ENCODE results near the gene DCLK1.

Gene DCLK1

GRCh38 chr13:35768551-35768950 is 362.6 kb downstream of the DCLK1 start:
- H3K4me3 ChIP-seq (replicated peaks; ENCODE audit: low read depth, low read length) = no peak overlapping the region
- TF ChIP-seq, protein P1, sequence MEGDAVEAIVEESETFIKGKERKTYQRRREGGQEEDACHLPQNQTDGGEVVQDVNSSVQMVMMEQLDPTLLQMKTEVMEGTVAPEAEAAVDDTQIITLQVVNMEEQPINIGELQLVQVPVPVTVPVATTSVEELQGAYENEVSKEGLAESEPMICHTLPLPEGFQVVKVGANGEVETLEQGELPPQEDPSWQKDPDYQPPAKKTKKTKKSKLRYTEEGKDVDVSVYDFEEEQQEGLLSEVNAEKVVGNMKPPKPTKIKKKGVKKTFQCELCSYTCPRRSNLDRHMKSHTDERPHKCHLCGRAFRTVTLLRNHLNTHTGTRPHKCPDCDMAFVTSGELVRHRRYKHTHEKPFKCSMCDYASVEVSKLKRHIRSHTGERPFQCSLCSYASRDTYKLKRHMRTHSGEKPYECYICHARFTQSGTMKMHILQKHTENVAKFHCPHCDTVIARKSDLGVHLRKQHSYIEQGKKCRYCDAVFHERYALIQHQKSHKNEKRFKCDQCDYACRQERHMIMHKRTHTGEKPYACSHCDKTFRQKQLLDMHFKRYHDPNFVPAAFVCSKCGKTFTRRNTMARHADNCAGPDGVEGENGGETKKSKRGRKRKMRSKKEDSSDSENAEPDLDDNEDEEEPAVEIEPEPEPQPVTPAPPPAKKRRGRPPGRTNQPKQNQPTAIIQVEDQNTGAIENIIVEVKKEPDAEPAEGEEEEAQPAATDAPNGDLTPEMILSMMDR (IDR thresholded peaks at IDR 0.05; ENCODE audit: low read depth, low read length, missing control alignments) = no peak
- DNase-seq (ENCODE audit: extremely low read depth, low read depth) = no peak

DNA sequence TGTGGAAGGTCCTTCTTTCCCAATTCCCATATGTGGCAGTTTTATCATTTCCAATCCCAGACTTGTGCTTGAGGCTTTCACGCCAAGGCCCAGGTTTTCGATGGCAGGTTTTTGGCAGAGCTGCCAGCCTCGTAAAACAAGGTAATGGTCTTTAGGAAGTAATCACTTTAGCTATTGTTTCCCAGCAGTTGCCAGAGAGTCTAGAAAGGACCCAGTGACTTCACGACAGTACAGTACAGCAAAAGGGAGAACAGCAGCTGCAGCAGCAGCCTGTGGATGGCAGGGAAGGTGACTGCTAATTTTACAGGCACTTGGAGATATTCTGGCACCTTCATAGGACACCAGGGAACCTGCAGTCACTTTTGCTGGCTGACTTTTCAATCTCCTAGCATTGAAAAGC is 363.1 kb downstream of the DCLK1 start:
- TF ChIP-seq, protein P1 (IDR thresholded peaks at IDR 0.05; ENCODE audit: low read depth, low read length, missing control alignments) = no peak
- no peak overlapping the region for H3K4me3 ChIP-seq (replicated peaks; ENCODE audit: low read depth, low read length)
- DNase-seq (ENCODE audit: extremely low read depth, low read depth) = no peak

GRCh38 chr13:35767256-35767976 is 363.8 kb downstream of the DCLK1 start:
- no peak overlapping the region for H3K4me3 ChIP-seq (replicated peaks; ENCODE audit: low read depth, low read length)
- no peak for DNase-seq (ENCODE audit: extremely low read depth, low read depth)
- TF ChIP-seq, protein P1 (IDR thresholded peaks at IDR 0.05; ENCODE audit: low read depth, low read length, missing control alignments) = no peak

DNA sequence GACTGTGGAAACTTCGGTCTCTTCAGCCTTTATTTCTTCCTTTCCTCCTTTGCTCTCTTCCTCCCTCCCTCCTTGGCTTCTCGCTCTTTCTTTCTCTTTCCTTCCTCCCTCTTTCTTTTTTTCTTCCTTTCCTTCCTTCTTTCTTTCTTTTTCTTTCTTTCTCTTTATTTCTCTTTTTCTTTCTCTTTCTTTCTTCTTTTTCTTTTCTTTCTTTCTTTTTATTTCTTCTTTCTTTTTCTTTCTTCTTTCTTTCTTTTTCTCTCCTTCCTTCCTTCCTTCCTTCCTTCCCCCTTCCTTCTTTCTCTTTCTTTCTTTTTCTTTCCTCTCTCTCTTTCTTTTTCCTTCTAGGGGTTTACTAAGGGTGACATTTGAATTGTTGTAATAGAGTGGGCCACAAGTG is 364.5 kb downstream of the DCLK1 start:
- TF ChIP-seq, protein P1 (IDR thresholded peaks at IDR 0.05; ENCODE audit: low read depth, low read length, missing control alignments) = no peak
- no peak for DNase-seq (ENCODE audit: extremely low read depth, low read depth)
- no peak overlapping the region for H3K4me3 ChIP-seq (replicated peaks; ENCODE audit: low read depth, low read length)

DNA sequence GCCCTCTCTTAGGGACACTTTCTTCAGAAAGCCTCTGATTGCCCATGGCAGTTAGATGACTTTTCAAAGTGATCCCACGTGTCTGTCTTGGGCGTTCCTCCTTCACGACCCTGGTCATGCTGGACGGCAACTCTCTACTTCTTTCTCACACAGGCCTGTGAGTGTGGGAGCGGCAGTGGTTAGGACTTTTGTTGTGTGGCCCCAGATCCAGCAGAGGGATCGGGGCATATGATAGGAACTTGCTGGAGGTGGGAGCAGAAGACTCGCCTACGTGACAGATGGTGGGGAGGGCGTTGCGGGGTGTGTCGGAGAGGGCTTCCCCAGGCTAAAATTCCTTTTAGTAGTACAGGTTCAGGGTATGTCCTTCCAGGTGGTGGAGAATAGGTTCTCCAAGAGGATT is 365.2 kb downstream of the DCLK1 start:
- DNase-seq (ENCODE audit: extremely low read depth, low read depth) = no peak
- H3K4me3 ChIP-seq (replicated peaks; ENCODE audit: low read depth, low read length) = no peak overlapping the region
- TF ChIP-seq, protein P1 (IDR thresholded peaks at IDR 0.05; ENCODE audit: low read depth, low read length, missing control alignments) = no peak

DNA sequence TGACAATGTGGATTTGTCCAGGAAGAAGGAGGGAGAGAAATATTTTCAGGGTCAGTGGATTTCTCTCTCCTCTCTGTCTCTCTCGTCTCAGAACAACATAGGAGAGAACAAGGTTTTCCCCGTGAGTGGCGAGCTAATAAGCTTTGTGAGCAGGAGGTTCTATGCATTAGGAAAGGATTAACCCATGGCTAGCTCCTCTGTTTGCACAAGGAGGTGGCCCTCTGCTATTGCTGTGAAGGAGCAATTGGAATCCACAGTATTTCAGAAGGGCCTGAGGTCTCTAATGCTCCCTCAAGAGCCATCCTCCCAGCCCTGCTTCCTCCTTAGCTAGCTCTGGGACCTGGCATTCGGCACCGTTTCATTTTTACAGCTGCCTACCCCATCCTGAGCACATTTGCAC is 365.8 kb downstream of the DCLK1 start:
- H3K4me3 ChIP-seq (replicated peaks; ENCODE audit: low read depth, low read length) = no peak overlapping the region
- TF ChIP-seq, protein P1 (IDR thresholded peaks at IDR 0.05; ENCODE audit: low read depth, low read length, missing control alignments) = no peak
- no peak for DNase-seq (ENCODE audit: extremely low read depth, low read depth)

All from HFF-Myc (cell line).